ENCODE data around the gene FSIP1. TPM values are rescaled to one million over a fixed set of nuclear protein-coding genes. Genes with fewer than 3 reads are reported as not detected.
A peak's percentile ranks its signal among the peaks of the same experiment; 100 is the strongest.

FSIP1 gene
- total and polyA plus RNA-seq, 2 donors from 2014 or later, result 0.75 to 2.4 TPM

GRCh38 chr15:39595338-39596221 lies 187.1 kb downstream of the FSIP1 start:
- peaks cover 33 to 47% (median 42%) of the 10 kb centered on the region in 3 donors for H3K36me3 ChIP-seq (ENCODE audit: control insufficient read depth in 2 of 3, insufficient read depth in 3 of 3, low read length in 3 of 3)
- H3K27ac ChIP-seq (ENCODE audit: low read depth in 2 of 2, low read length in 2 of 2), result peak overlapping the region in 1 of 2 donors; percentile 30
- no peaks in the 10 kb centered on the region for H3K27me3 ChIP-seq (ENCODE audit: control insufficient read depth, insufficient read depth, low read length)
- H3K4me1 ChIP-seq (ENCODE audit: control insufficient read depth in 2 of 3, insufficient read depth in 2 of 3, low read depth in 1 of 3, low read length in 3 of 3), result peaks cover 3 to 9% (median 3%) of the 10 kb centered on the region in 3 donors
- FAIRE-seq (no peak), DNase-seq (no peak)
- intact Hi-C loops (cut with DNase I), result no loop called here
- H3K9me3 ChIP-seq (ENCODE audit: control insufficient read depth in 2 of 3, insufficient read depth in 1 of 3, low read length in 3 of 3), result no peaks in the 10 kb centered on the region
- no peak overlapping the region for H3K9ac ChIP-seq (ENCODE audit: low read length in 3 of 3)
- no peak for TF ChIP-seq CTCF (IDR thresholded peaks at IDR 0.05; ENCODE audit: borderline replicate concordance, extremely low read depth, insufficient read depth)
- H3K4me3 ChIP-seq (ENCODE audit: low read length in 3 of 3), result no peak overlapping the region

DNA sequence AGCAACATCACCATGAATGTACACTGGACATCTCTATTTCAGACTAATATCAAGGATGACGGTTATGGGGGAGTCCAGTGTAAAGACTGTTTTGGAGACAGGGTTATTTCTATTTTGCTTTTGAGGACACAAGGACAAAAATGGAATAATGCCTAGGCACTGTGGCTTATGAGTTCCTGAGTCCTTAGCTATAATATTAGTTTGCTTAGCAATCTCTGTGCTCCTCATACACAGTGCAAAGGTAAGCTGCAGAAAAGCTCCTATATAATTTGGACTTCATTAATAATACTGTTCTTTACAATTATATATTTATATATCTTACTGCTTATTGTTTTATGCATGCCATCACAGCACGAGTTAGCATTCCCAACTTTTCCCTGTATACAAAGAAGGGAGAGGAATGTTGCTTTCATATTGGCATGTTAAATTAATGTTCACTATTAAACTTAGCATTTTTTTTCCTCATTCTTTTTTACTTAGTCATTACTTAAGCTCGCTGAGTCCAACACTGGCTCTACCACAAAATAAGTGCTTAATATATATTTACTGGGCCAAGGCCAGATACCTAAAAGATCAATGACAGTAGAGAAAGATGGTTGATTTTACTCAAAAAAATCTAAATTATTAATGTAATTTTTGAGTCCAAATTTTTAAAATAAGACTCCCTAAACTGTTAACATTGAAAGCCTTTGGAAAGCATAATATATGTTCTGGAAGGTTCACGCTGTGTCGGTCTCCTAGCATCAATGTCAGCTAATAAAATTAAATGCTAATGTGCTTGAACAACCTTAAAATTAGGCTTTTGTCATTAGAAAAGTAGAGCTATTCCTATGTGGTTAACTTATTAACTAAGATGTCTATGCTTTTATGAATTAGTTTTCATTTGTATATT lies 187.9 kb downstream of the FSIP1 start:
- DNase-seq (no peak), FAIRE-seq (no peak)
- Histone ChIP-seq H3K9ac (ENCODE audit: low read length in 3 of 3) (no peak overlapping the region), H3K4me3 (ENCODE audit: low read length in 3 of 3) (no peak overlapping the region), H3K27me3 (ENCODE audit: control insufficient read depth, insufficient read depth, low read length) (no peaks in the 10 kb centered on the region), H3K36me3 (ENCODE audit: control insufficient read depth in 2 of 3, insufficient read depth in 3 of 3, low read length in 3 of 3) (peaks cover 37 to 55% (median 45%) of the 10 kb centered on the region in 3 donors), H3K27ac (ENCODE audit: low read depth in 2 of 2, low read length in 2 of 2) (no peak overlapping the region), H3K9me3 (ENCODE audit: control insufficient read depth in 2 of 3, insufficient read depth in 1 of 3, low read length in 3 of 3) (no peaks in the 10 kb centered on the region), H3K4me1 (ENCODE audit: control insufficient read depth in 2 of 3, insufficient read depth in 2 of 3, low read depth in 1 of 3, low read length in 3 of 3) (peaks cover 3 to 9% (median 9%) of the 10 kb centered on the region in 3 donors)
- no peak for TF ChIP-seq CTCF (IDR thresholded peaks at IDR 0.05; ENCODE audit: borderline replicate concordance, extremely low read depth, insufficient read depth)
- intact Hi-C loops (cut with DNase I), result no loop called here

- DNase-seq, result no peak
- H3K27ac ChIP-seq (ENCODE audit: low read depth in 2 of 2, low read length in 2 of 2), result no peak overlapping the region
- no peak overlapping the region for H3K4me3 ChIP-seq (ENCODE audit: low read length in 3 of 3)
- H3K9ac ChIP-seq (ENCODE audit: low read length in 3 of 3), result no peak overlapping the region
- no peaks in the 10 kb centered on the region for H3K27me3 ChIP-seq (ENCODE audit: control insufficient read depth, insufficient read depth, low read length)
- TF ChIP-seq CTCF (IDR thresholded peaks at IDR 0.05; ENCODE audit: borderline replicate concordance, extremely low read depth, insufficient read depth), result no peak
- no peaks in the 10 kb centered on the region for H3K9me3 ChIP-seq (ENCODE audit: control insufficient read depth in 2 of 3, insufficient read depth in 1 of 3, low read length in 3 of 3)
- peaks cover 45 to 64% (median 47%) of the 10 kb centered on the region in 3 donors for H3K36me3 ChIP-seq (ENCODE audit: control insufficient read depth in 2 of 3, insufficient read depth in 3 of 3, low read length in 3 of 3)
- H3K4me1 ChIP-seq (ENCODE audit: control insufficient read depth in 2 of 3, insufficient read depth in 2 of 3, low read depth in 1 of 3, low read length in 3 of 3), result peaks cover 3 to 16% (median 13%) of the 10 kb centered on the region in 3 donors
- FAIRE-seq, result no peak
- intact Hi-C loops (cut with DNase I), result no loop called here
Measured at GRCh38 chr15:39593656-39594445, 188.8 kb downstream of the FSIP1 start.
